Spleen (tissue), 11 donors: Measurements from ENCODE around the gene CFAP20DC. TPM values are rescaled to one million over a fixed set of nuclear protein-coding genes. Genes with fewer than 3 reads are reported as not detected.
A peak's percentile ranks its signal among the peaks of the same experiment; 100 is the strongest.

Source experiments
- DNase-seq: peaks from one replicate; pipeline ENCODE4 v3.0.0-alpha.2; 2020
- H3K27ac ChIP-seq, 8 donors: fragments of 200-600 bp; sonication (generic) in 7 of 8; 1 replicate in 4 of 8; 2 replicates in 4 of 8; pipeline versions ENCODE4 v1.5.0 to v1.8.0; 2016 to 2021; ENCODE audit warnings: inconsistent platforms in 4 of 8, mild to moderate bottlenecking in 4 of 8, moderate library complexity in 1 of 8
- H3K27me3 ChIP-seq, 7 donors: fragments of 200-600 bp; sonication (generic) in 6 of 7; replicated peaks in 1 of 7; 1 replicate in 4 of 7; 2 replicates in 3 of 7; pipeline versions ENCODE4 v1.5.0 to v1.8.0; 2016 to 2021; ENCODE audit warnings: inconsistent platforms in 3 of 7, mild to moderate bottlenecking in 1 of 7
- H3K36me3 ChIP-seq, 6 donors: fragments of 200-600 bp; sonication (generic) in 5 of 6; 1 replicate in 4 of 6; 2 replicates in 2 of 6; pipeline versions ENCODE4 v1.5.0 to v1.8.0; 2016 to 2021; ENCODE audit warnings: inconsistent platforms in 2 of 6
- H3K4me1 ChIP-seq, 6 donors: fragments of 200-600 bp; sonication (generic) in 5 of 6; 1 replicate in 3 of 6; 2 replicates in 3 of 6; pipeline versions ENCODE4 v1.5.0 to v1.8.0; 2016 to 2021; ENCODE audit warnings: inconsistent platforms in 3 of 6
- H3K4me3 ChIP-seq, 8 donors: fragments of 200-600 bp; sonication (generic) in 7 of 8; 1 replicate in 4 of 8; 2 replicates in 4 of 8; pipeline versions ENCODE4 v1.5.0 to v1.8.0; 2016 to 2021; ENCODE audit warnings: inconsistent platforms in 4 of 8, mild to moderate bottlenecking in 4 of 8, moderate library complexity in 2 of 8
- H3K9me3 ChIP-seq, 8 donors: fragments of 200-600 bp; sonication (generic) in 7 of 8; 1 replicate in 4 of 8; 2 replicates in 4 of 8; pipeline versions ENCODE4 v1.5.0 to v1.8.0; 2016 to 2021; ENCODE audit warnings: inconsistent platforms in 4 of 8
- CTCF ChIP-seq, 11 experiments: fragments of 200-600 bp in 7 of 11; fragments of 450-650 bp in 4 of 11; sonication (generic) in 4 of 11; IDR thresholded peaks in 8 of 11; conservative IDR thresholded peaks in 3 of 11; 1 replicate in 7 of 11; 2 replicates in 4 of 11; pipeline versions ENCODE4 v1.4.0 to v1.8.0; 2016 to 2021; ENCODE audit warnings: antibody characterized with exemption in 11 of 11, inconsistent platforms in 4 of 11, mild to moderate bottlenecking in 1 of 11
- POLR2A ChIP-seq, 3 donors: fragments of 450-650 bp; IDR thresholded peaks; one replicate each; pipeline ENCODE4 v1.5.1; 2017; ENCODE audit warnings: antibody characterized with exemption in 3 of 3, mild to moderate bottlenecking in 1 of 3
- POLR2AphosphoS5 ChIP-seq, 3 donors: sonication (generic); formaldehyde crosslinking; IDR thresholded peaks; one replicate each; pipeline ENCODE4 v1.5.1; 2017; ENCODE audit warnings: antibody characterized with exemption in 3 of 3
- WGBS, 5 donors: extraction: QIAGEN DNeasy Blood & Tissue Kit in 3 of 5; methylation state at CpG; one replicate each; pipeline versions ENCODE4 v1.1.5 to v1.1.7; 2013 to 2018; 5-methylcytosine and 5-hydroxymethylcytosine counted together
- intact Hi-C: fragments of 100-400 bp; cut with DNase I; formaldehyde crosslinking; loops from one replicate; pipeline ENCODE4 v1.15.0; 2023; ENCODE audit warnings: low total_unique reads
- polyA plus RNA-seq, 3 donors: library from polyadenylated mRNA; stranded (reverse); fragments of 200-250 nt; gene quantifications; one replicate each; pipeline ENCODE4 v1.2.1, GENCODE V29; 2013
- total RNA-seq, 7 donors: library from RNA; depleted of rRNA in 3 of 7; stranded (reverse); fragments of >200 nt in 3 of 7; fragmentation: NEBNext Ultra II Directional in 4 of 7; extraction: Animal tissue kit (Norgen Biotek cat#: 25700) in 4 of 7; gene quantifications; one replicate each; pipeline versions ENCODE4 v1.1.0 to v1.2.1, GENCODE V29; 2016 to 2021
- donor health status: healthy with polysubstance abuse.
- donor health status: DM: no; HTN: no; CAD: no; lungs with moderate emphysema.
- donor health status: DM: no; HTN: no; CAD: no.
- donor health status: Bipolar disorder and iron deficiency.
- donor health status: healthy.
- donor health status: DM: no; HTN: no; CAD: no.
- donor health status: DM: yes; HTN: yes; CAD: no.

The CFAP20DC gene
- total and polyA plus RNA-seq, 10 donors: 0.20 to 1.2 (median 0.58) TPM

DNA sequence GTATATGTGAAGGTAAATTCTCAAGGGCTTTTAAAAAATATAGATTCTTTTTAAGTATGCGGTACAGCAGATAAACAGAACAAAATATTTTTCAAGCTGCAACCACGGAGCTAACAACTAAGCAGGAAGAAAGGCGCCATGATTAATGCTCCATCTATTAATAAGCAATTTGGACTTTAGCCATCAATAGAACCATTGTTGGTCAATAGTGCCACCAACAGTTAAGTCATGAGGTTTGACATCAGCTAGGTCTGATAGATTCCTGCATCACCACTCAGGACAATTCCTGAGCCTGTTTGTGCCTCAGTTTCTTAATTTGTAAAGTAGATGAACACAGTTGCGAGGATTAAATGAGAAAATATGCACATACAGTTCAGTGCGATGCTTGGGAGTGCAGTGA is 318.2 kb downstream of the CFAP20DC start:
- Histone ChIP-seq H3K36me3 (no peaks in the 10 kb centered on the region), H3K4me1 (no peaks in the 10 kb centered on the region), H3K27me3 (no peaks in the 10 kb centered on the region), H3K4me3 (no peak overlapping the region), H3K27ac (no peak overlapping the region), H3K9me3 (no peaks in the 10 kb centered on the region)
- 77 to 82% (median 80%) methylated on average over 5 of the region's 5 CpGs for WGBS, 5 donors
- intact Hi-C loops: no loop called here
- no peak for TF ChIP-seq POLR2AphosphoS5 (IDR thresholded peaks at IDR 0.05)
- TF ChIP-seq CTCF (IDR thresholded peaks at IDR 0.05 in 8 of 11, conservative IDR thresholded peaks at IDR 0.05 in 3 of 11): peak in 1 of 11 experiments; percentile 8
- TF ChIP-seq POLR2A (IDR thresholded peaks at IDR 0.05): no peak
- no peak for DNase-seq

- H3K27me3 ChIP-seq: no peaks in the 10 kb centered on the region
- no peak for DNase-seq
- no peaks in the 10 kb centered on the region for H3K36me3 ChIP-seq
- intact Hi-C loops: no loop called here
- H3K4me1 ChIP-seq: no peaks in the 10 kb centered on the region
- 85 to 100% (median 97%) methylated on average over 1 of the region's 1 CpG for WGBS, 5 donors
- H3K9me3 ChIP-seq: no peaks in the 10 kb centered on the region
- no peak overlapping the region for H3K27ac ChIP-seq
- no peak for TF ChIP-seq POLR2AphosphoS5 (IDR thresholded peaks at IDR 0.05)
- TF ChIP-seq CTCF (IDR thresholded peaks at IDR 0.05 in 8 of 11, conservative IDR thresholded peaks at IDR 0.05 in 3 of 11): no peak
- TF ChIP-seq POLR2A (IDR thresholded peaks at IDR 0.05): no peak
- H3K4me3 ChIP-seq: no peak overlapping the region
These were observed 321.1 kb downstream of the CFAP20DC start for GRCh38 chr3:58728723-58729122.

GRCh38 chr3:58725326-58725853 is 324.4 kb downstream of the CFAP20DC start:
- Histone ChIP-seq H3K36me3 (no peaks in the 10 kb centered on the region), H3K27me3 (no peaks in the 10 kb centered on the region), H3K4me3 (no peak overlapping the region), H3K9me3 (no peaks in the 10 kb centered on the region), H3K4me1 (no peaks in the 10 kb centered on the region), H3K27ac (no peak overlapping the region)
- 72 to 89% (median 83%) methylated on average over 7 of the region's 7 CpGs for WGBS, 5 donors
- intact Hi-C loops: no loop called here
- DNase-seq: no peak
- no peak for TF ChIP-seq POLR2A (IDR thresholded peaks at IDR 0.05)
- TF ChIP-seq CTCF (IDR thresholded peaks at IDR 0.05 in 8 of 11, conservative IDR thresholded peaks at IDR 0.05 in 3 of 11): no peak
- TF ChIP-seq POLR2AphosphoS5 (IDR thresholded peaks at IDR 0.05): no peak

GRCh38 chr3:58724336-58724735 is 325.5 kb downstream of the CFAP20DC start:
- WGBS, 5 donors: 87 to 90% (median 88%) methylated on average over 11 of the region's 11 CpGs
- no peak overlapping the region for H3K4me3 ChIP-seq
- no peak overlapping the region for H3K27ac ChIP-seq
- no peak for DNase-seq
- intact Hi-C loops: no loop called here
- no peaks in the 10 kb centered on the region for H3K27me3 ChIP-seq
- H3K9me3 ChIP-seq: no peaks in the 10 kb centered on the region
- TF ChIP-seq POLR2AphosphoS5 (IDR thresholded peaks at IDR 0.05) (no peak), POLR2A (IDR thresholded peaks at IDR 0.05) (no peak), CTCF (IDR thresholded peaks at IDR 0.05 in 8 of 11, conservative IDR thresholded peaks at IDR 0.05 in 3 of 11) (no peak)
- H3K36me3 ChIP-seq: no peaks in the 10 kb centered on the region
- H3K4me1 ChIP-seq: no peaks in the 10 kb centered on the region
